Measurements from ENCODE around the gene SLC25A23. TPM values are rescaled to one million over a fixed set of nuclear protein-coding genes. Genes with fewer than 3 reads are reported as not detected.
"Not testable (repeated sequence)": the region's sequence is repeated elsewhere in the genome, so short reads cannot be mapped to it uniquely, and the experiment has no call there.

The SLC25A23 gene
- total and polyA plus RNA-seq, 2 donors from 2014 or later, result 69.2 to 76.6 TPM

- no peak for FAIRE-seq
Measured at GRCh38 chr19:6431891-6432290, 27.7 kb downstream of the SLC25A23 start.

GRCh38 chr19:6429419-6430221 lies 30.0 kb downstream of the SLC25A23 start:
- no peak overlapping the region for H3K27ac ChIP-seq (ENCODE audit: low read depth in 2 of 2, low read length in 2 of 2)
- no peaks in the 10 kb centered on the region for H3K9me3 ChIP-seq (ENCODE audit: control insufficient read depth in 2 of 3, insufficient read depth in 1 of 3, low read length in 3 of 3)
- H3K27me3 ChIP-seq (ENCODE audit: control insufficient read depth, insufficient read depth, low read length), result no peaks in the 10 kb centered on the region
- DNase-seq, result no peak
- no peak overlapping the region for H3K4me3 ChIP-seq (ENCODE audit: low read length in 3 of 3)
- intact Hi-C loops (cut with DNase I), result no loop called here
- no peaks in the 10 kb centered on the region for H3K36me3 ChIP-seq (ENCODE audit: control insufficient read depth in 2 of 3, insufficient read depth in 3 of 3, low read length in 3 of 3)
- H3K4me1 ChIP-seq (ENCODE audit: control insufficient read depth in 2 of 3, insufficient read depth in 2 of 3, low read depth in 1 of 3, low read length in 3 of 3), result peaks cover 0 to 5% (median 0%) of the 10 kb centered on the region in 3 donors
- TF ChIP-seq CTCF (IDR thresholded peaks at IDR 0.05; ENCODE audit: borderline replicate concordance, extremely low read depth, insufficient read depth), result no peak
- FAIRE-seq, result no peak
- no peak overlapping the region for H3K9ac ChIP-seq (ENCODE audit: low read length in 3 of 3)

More at GRCh38 chr19:6431891-6432290, 27.7 kb downstream of the SLC25A23 start:
- Histone ChIP-seq H3K27ac (ENCODE audit: low read depth in 2 of 2, low read length in 2 of 2) (no peak overlapping the region), H3K4me3 (ENCODE audit: low read length in 3 of 3) (no peak overlapping the region), H3K4me1 (ENCODE audit: control insufficient read depth in 2 of 3, insufficient read depth in 2 of 3, low read depth in 1 of 3, low read length in 3 of 3) (no peaks in the 10 kb centered on the region), H3K27me3 (ENCODE audit: control insufficient read depth, insufficient read depth, low read length) (no peaks in the 10 kb centered on the region), H3K36me3 (ENCODE audit: control insufficient read depth in 2 of 3, insufficient read depth in 3 of 3, low read length in 3 of 3) (no peaks in the 10 kb centered on the region), H3K9ac (ENCODE audit: low read length in 3 of 3) (no peak overlapping the region), H3K9me3 (ENCODE audit: control insufficient read depth in 2 of 3, insufficient read depth in 1 of 3, low read length in 3 of 3) (no peaks in the 10 kb centered on the region)
- intact Hi-C loops (cut with DNase I), result no loop called here
- no peak for TF ChIP-seq CTCF (IDR thresholded peaks at IDR 0.05; ENCODE audit: borderline replicate concordance, extremely low read depth, insufficient read depth)
- DNase-seq, result peak in 1 of 5 donors; percentile 28

GRCh38 chr19:6428692-6429418 lies 30.7 kb downstream of the SLC25A23 start:
- FAIRE-seq, result peak; percentile 94

GRCh38 chr19:6427131-6427530 lies 32.5 kb downstream of the SLC25A23 start:
- DNase-seq (no peak), FAIRE-seq (no peak)
- no peak overlapping the region for H3K27ac ChIP-seq (ENCODE audit: low read depth in 2 of 2, low read length in 2 of 2)
- H3K4me1 ChIP-seq (ENCODE audit: control insufficient read depth in 2 of 3, insufficient read depth in 2 of 3, low read depth in 1 of 3, low read length in 3 of 3), result peaks cover 0 to 21% (median 6%) of the 10 kb centered on the region in 3 donors
- no peak for TF ChIP-seq CTCF (IDR thresholded peaks at IDR 0.05; ENCODE audit: borderline replicate concordance, extremely low read depth, insufficient read depth)
- intact Hi-C loops (cut with DNase I), result no loop called here
- peaks cover 0 to 3% (median 0%) of the 10 kb centered on the region in 3 donors for H3K36me3 ChIP-seq (ENCODE audit: control insufficient read depth in 2 of 3, insufficient read depth in 3 of 3, low read length in 3 of 3)
- H3K4me3 ChIP-seq (ENCODE audit: low read length in 3 of 3), result no peak overlapping the region
- H3K9me3 ChIP-seq (ENCODE audit: control insufficient read depth in 2 of 3, insufficient read depth in 1 of 3, low read length in 3 of 3), result no peaks in the 10 kb centered on the region
- no peaks in the 10 kb centered on the region for H3K27me3 ChIP-seq (ENCODE audit: control insufficient read depth, insufficient read depth, low read length)
- H3K9ac ChIP-seq (ENCODE audit: low read length in 3 of 3), result no peak overlapping the region

More at GRCh38 chr19:6428692-6429418, 30.7 kb downstream of the SLC25A23 start:
- H3K27ac ChIP-seq (ENCODE audit: low read depth in 2 of 2, low read length in 2 of 2); H3K4me3 ChIP-seq (ENCODE audit: low read length in 3 of 3); H3K9me3 ChIP-seq (ENCODE audit: control insufficient read depth in 2 of 3, insufficient read depth in 1 of 3, low read length in 3 of 3); intact Hi-C loops (cut with DNase I); DNase-seq; H3K4me1 ChIP-seq (ENCODE audit: control insufficient read depth in 2 of 3, insufficient read depth in 2 of 3, low read depth in 1 of 3, low read length in 3 of 3); H3K27me3 ChIP-seq (ENCODE audit: control insufficient read depth, insufficient read depth, low read length); H3K36me3 ChIP-seq (ENCODE audit: control insufficient read depth in 2 of 3, insufficient read depth in 3 of 3, low read length in 3 of 3); H3K9ac ChIP-seq (ENCODE audit: low read length in 3 of 3): not testable (repeated sequence)
